ENCODE measurements around the gene STARD10. TPM values are rescaled to one million over a fixed set of nuclear protein-coding genes. Genes with fewer than 3 reads are reported as not detected.

Gene STARD10
- total RNA-seq, 1 experiment from 2014 or later = 58.4 TPM

DNA sequence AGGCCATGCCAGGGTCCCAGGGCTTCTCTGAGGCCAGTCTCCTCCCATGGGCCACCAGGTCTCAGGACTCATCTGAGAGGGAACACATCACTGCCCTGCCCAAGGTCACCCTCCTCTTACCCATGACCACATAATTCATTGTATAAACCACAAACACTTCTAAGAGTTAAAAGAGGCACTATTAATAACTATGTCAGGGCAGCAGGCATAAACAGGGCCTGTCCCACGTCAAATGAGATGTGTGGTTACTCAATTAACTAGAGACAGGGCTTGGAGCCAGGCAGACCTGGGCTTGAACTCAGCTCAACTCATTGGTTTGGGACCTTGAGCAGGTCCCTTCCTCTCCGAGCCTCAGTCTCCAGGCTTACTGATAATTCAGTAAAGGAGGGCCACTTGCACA, 74.7 kb downstream of the STARD10 start (continued):
- TF ChIP-seq YY1 (IDR thresholded peaks at IDR 0.05; ENCODE audit: extremely low read depth, insufficient replicate concordance, low read depth, low read length) (no peak), EGR1 (IDR thresholded peaks at IDR 0.05; ENCODE audit: low read depth) (no peak), ZFX (IDR thresholded peaks at IDR 0.05) (no peak), MAX (IDR thresholded peaks at IDR 0.05) (no peak), RAD21 (IDR thresholded peaks at IDR 0.05; ENCODE audit: low read depth) (no peak)

- peaks cover 8 to 21% of the 10 kb centered on the region in 2 experiments for H3K4me1 ChIP-seq (ENCODE audit: control insufficient read depth in 1 of 2, insufficient read depth in 2 of 2, low read length in 2 of 2)
- no peak for DNase-seq (ENCODE audit: low read depth, low spot score)
- H3K79me2 ChIP-seq (ENCODE audit: insufficient read depth, low read length) = peaks cover 25% of the 10 kb centered on the region
- no peak overlapping the region for H3K27ac ChIP-seq (ENCODE audit: low read depth, low read length)
- H3K9ac ChIP-seq (ENCODE audit: low read length) = no peak overlapping the region
- intact Hi-C loops (cut with micrococcal nuclease) = no loop called here
- no peaks in the 10 kb centered on the region; a peak in 1 of 4 replicates for H3K36me3 ChIP-seq (ENCODE audit: control insufficient read depth in 1 of 2, insufficient read depth in 2 of 2, low read length in 2 of 2)
- no TSS peak for BruUV-seq (replicated peaks)
- no peak overlapping the region for H2AFZ ChIP-seq (ENCODE audit: low read depth, low read length, poor library complexity, severe bottlenecking)
- POLR2A ChIA-PET = no interaction called here
- no peak overlapping the region for H3K4me3 ChIP-seq (replicated peaks in 1 of 2; ENCODE audit: low read depth in 1 of 2, low read length in 2 of 2)
- TF ChIP-seq CBX3 (IDR thresholded peaks at IDR 0.05; ENCODE audit: low read depth) (no peak), EGR1 (IDR thresholded peaks at IDR 0.05; ENCODE audit: low read depth) (no peak), ZNF274 (IDR thresholded peaks at IDR 0.05; ENCODE audit: low read depth, low read length) (no peak), EZH2 (IDR thresholded peaks at IDR 0.05) (no peak), JUND (IDR thresholded peaks at IDR 0.05) (no peak), YY1 (IDR thresholded peaks at IDR 0.05; ENCODE audit: extremely low read depth, insufficient replicate concordance, low read depth, low read length) (no peak), ZFX (IDR thresholded peaks at IDR 0.05) (no peak), FOSL1 (IDR thresholded peaks at IDR 0.05; ENCODE audit: low read depth) (no peak), POLR2A (IDR thresholded peaks at IDR 0.05; ENCODE audit: borderline replicate concordance, extremely low read depth, insufficient read depth, insufficient read length) (no peak), CEBPB (IDR thresholded peaks at IDR 0.05; ENCODE audit: low read depth) (no peak), SP1 (IDR thresholded peaks at IDR 0.05; ENCODE audit: low read depth) (no peak), ATF3 (IDR thresholded peaks at IDR 0.05) (no peak), EZH2phosphoT487 (IDR thresholded peaks at IDR 0.05; ENCODE audit: borderline replicate concordance) (no peak), TCF7L2 (IDR thresholded peaks at IDR 0.05; ENCODE audit: borderline replicate concordance, extremely low read depth, insufficient read depth, insufficient read length) (no peak), SIN3A (IDR thresholded peaks at IDR 0.05; ENCODE audit: low read depth) (no peak), POLR2AphosphoS5 (IDR thresholded peaks at IDR 0.05; ENCODE audit: low read depth, low read length) (no peak)
- TF ChIP-seq, protein P1, sequence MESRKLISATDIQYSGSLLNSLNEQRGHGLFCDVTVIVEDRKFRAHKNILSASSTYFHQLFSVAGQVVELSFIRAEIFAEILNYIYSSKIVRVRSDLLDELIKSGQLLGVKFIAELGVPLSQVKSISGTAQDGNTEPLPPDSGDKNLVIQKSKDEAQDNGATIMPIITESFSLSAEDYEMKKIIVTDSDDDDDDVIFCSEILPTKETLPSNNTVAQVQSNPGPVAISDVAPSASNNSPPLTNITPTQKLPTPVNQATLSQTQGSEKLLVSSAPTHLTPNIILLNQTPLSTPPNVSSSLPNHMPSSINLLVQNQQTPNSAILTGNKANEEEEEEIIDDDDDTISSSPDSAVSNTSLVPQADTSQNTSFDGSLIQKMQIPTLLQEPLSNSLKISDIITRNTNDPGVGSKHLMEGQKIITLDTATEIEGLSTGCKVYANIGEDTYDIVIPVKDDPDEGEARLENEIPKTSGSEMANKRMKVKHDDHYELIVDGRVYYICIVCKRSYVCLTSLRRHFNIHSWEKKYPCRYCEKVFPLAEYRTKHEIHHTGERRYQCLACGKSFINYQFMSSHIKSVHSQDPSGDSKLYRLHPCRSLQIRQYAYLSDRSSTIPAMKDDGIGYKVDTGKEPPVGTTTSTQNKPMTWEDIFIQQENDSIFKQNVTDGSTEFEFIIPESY (IDR thresholded peaks at IDR 0.05; ENCODE audit: extremely low read depth, insufficient replicate concordance, low read length) = no peak
- TF ChIP-seq, protein P2, sequence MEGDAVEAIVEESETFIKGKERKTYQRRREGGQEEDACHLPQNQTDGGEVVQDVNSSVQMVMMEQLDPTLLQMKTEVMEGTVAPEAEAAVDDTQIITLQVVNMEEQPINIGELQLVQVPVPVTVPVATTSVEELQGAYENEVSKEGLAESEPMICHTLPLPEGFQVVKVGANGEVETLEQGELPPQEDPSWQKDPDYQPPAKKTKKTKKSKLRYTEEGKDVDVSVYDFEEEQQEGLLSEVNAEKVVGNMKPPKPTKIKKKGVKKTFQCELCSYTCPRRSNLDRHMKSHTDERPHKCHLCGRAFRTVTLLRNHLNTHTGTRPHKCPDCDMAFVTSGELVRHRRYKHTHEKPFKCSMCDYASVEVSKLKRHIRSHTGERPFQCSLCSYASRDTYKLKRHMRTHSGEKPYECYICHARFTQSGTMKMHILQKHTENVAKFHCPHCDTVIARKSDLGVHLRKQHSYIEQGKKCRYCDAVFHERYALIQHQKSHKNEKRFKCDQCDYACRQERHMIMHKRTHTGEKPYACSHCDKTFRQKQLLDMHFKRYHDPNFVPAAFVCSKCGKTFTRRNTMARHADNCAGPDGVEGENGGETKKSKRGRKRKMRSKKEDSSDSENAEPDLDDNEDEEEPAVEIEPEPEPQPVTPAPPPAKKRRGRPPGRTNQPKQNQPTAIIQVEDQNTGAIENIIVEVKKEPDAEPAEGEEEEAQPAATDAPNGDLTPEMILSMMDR (IDR thresholded peaks at IDR 0.05 in 2 of 3, conservative IDR thresholded peaks at IDR 0.05 in 1 of 3; ENCODE audit: borderline replicate concordance in 1 of 3, insufficient read depth in 1 of 3, low read depth in 2 of 3, low read length in 2 of 3) = no peak
- H3K27me3 ChIP-seq (ENCODE audit: insufficient read depth, low read length) = no peaks in the 10 kb centered on the region
- CTCF ChIA-PET = no interaction called here
- no peak for ATAC-seq
- no peaks in the 10 kb centered on the region for H3K9me3 ChIP-seq (ENCODE audit: control insufficient read depth in 1 of 2, insufficient read depth in 1 of 2, low read depth in 1 of 2, low read length in 2 of 2)
- H4K20me1 ChIP-seq (ENCODE audit: insufficient read depth) = no peaks in the 10 kb centered on the region
- no peaks in the 10 kb centered on the region for H3K9me2 ChIP-seq (ENCODE audit: insufficient read depth)
- H3K4me2 ChIP-seq (ENCODE audit: low read length) = no peak overlapping the region
- RAD21 ChIA-PET (ENCODE audit: low non-redundant PET in 1 of 2, low total read pairs in 2 of 2, uncharacterized antibody in 2 of 2, unreplicated experiment in 2 of 2) = interaction anchor here in 1 of 2 experiments (1.3 kb wide), 1 partner anchor 460 kb away, joined by 3 read pairs; no protein-coding TSS in a partner anchor
Observed at GRCh38 chr11:72718101-72718501, 75.7 kb downstream of the STARD10 start.

Measured in HCT116 (cell line).